Sigmoid colon (tissue), 4 donors: ENCODE measurements around the gene C5AR2.
"Not testable (repeated sequence)": the region's sequence is repeated elsewhere in the genome, so short reads cannot be mapped to it uniquely, and the experiment has no call there.

Source experiments
- CTCF ChIP-seq, 4 experiments: fragments of 450-650 bp in 3 of 4; fragments of 200-600 bp in 1 of 4; IDR thresholded peaks; one replicate each; pipeline ENCODE4 v1.5.1; 2016 to 2019; ENCODE audit warnings: antibody characterized with exemption in 4 of 4, mild to moderate bottlenecking in 3 of 4, moderate library complexity in 2 of 4
- EP300 ChIP-seq, 4 donors: sonication (generic); formaldehyde crosslinking; IDR thresholded peaks; one replicate each; pipeline ENCODE4 v1.6.1; 2017; ENCODE audit warnings: antibody characterized with exemption in 4 of 4
- POLR2A ChIP-seq, 2 donors: fragments of 450-650 bp; IDR thresholded peaks; one replicate each; pipeline ENCODE4 v1.6.1; 2016; ENCODE audit warnings: antibody characterized with exemption in 2 of 2, mild to moderate bottlenecking in 2 of 2, moderate library complexity in 2 of 2
- POLR2AphosphoS5 ChIP-seq, 4 donors: sonication (generic); formaldehyde crosslinking; IDR thresholded peaks; one replicate each; pipeline ENCODE4 v1.6.1; 2017; ENCODE audit warnings: antibody characterized with exemption in 4 of 4

- not testable (repeated sequence) for TF ChIP-seq CTCF, POLR2A, EP300, POLR2AphosphoS5 (IDR thresholded peaks at IDR 0.05)
Measured at GRCh38 chr19:47384533-47384932, 52.6 kb downstream of the C5AR2 start.
